Measurements from ENCODE around the gene MDFI. TPM values are rescaled to one million over a fixed set of nuclear protein-coding genes. Genes with fewer than 3 reads are reported as not detected.
A peak's percentile ranks its signal among the peaks of the same experiment; 100 is the strongest.

The MDFI gene
- total RNA-seq (not detected), polyA plus RNA-seq (not detected)

- H3K36me3 Mint-ChIP-seq = peaks cover 2% of the 10 kb centered on the region
- no peaks in the 10 kb centered on the region for H3K36me3 ChIP-seq (ENCODE audit: control insufficient read depth, insufficient read depth, low read length)
- H3K4me1 ChIP-seq (ENCODE audit: control insufficient read depth, insufficient read depth, low read length, poor library complexity, severe bottlenecking) = peaks cover 8% of the 10 kb centered on the region
- H3K27ac ChIP-seq (ENCODE audit: insufficient read depth, low read length, poor library complexity, severe bottlenecking) = no peak within 1 kb of the TSS
- H3K9me3 Mint-ChIP-seq = peaks cover 0 to 2% (median 0%) of the 10 kb centered on the region in 7 donors
- H3K27ac Mint-ChIP-seq = peak within 1 kb of the TSS in 1 of 3 donors; percentile 92
- peak within 1 kb of the TSS in 1 of 4 donors; percentile 70 for H3K4me3 Mint-ChIP-seq
- no peaks in the 10 kb centered on the region for H3K9me3 ChIP-seq (ENCODE audit: control insufficient read depth in 2 of 2, low read length in 2 of 2)
- H3K4me1 Mint-ChIP-seq = peaks cover 0 to 17% (median 3%) of the 10 kb centered on the region in 4 donors
- H3K27me3 Mint-ChIP-seq = peaks cover 74% of the 10 kb centered on the region
- ATAC-seq (ENCODE audit: low read depth in 2 of 2) (no peak), DNase-seq (no peak)
- no peak within 1 kb of the TSS for H3K4me3 ChIP-seq (ENCODE audit: low read depth, low read length)
- peaks cover 2% of the 10 kb centered on the region for H3K27me3 ChIP-seq (ENCODE audit: control insufficient read depth, insufficient read depth, low read length)
These were observed at the start of gene MDFI for GRCh38 chr6:41638002-41638934. MDFI (plus strand) TSS chr6:41638468; CDS start chr6:41638750, 282 bp downstream.

- Mint-ChIP-seq H3K4me3 (no peak overlapping the region), H3K36me3 (peaks cover 15% of the 10 kb centered on the region), H3K27ac (no peak overlapping the region), H3K4me1 (peaks cover 0 to 5% (median 2%) of the 10 kb centered on the region in 4 donors), H3K27me3 (no peaks in the 10 kb centered on the region), H3K9me3 (no peaks in the 10 kb centered on the region)
- Histone ChIP-seq H3K36me3 (ENCODE audit: control insufficient read depth, insufficient read depth, low read length) (peaks cover 2% of the 10 kb centered on the region), H3K9me3 (ENCODE audit: control insufficient read depth in 2 of 2, low read length in 2 of 2) (no peaks in the 10 kb centered on the region), H3K4me1 (ENCODE audit: control insufficient read depth, insufficient read depth, low read length, poor library complexity, severe bottlenecking) (no peaks in the 10 kb centered on the region), H3K27me3 (ENCODE audit: control insufficient read depth, insufficient read depth, low read length) (no peaks in the 10 kb centered on the region), H3K4me3 (ENCODE audit: low read depth, low read length) (no peak overlapping the region), H3K27ac (ENCODE audit: insufficient read depth, low read length, poor library complexity, severe bottlenecking) (no peak overlapping the region)
- no peak for ATAC-seq (ENCODE audit: low read depth in 2 of 2)
- no peak for DNase-seq
These were observed 49.0 kb upstream of the MDFI start for GRCh38 chr6:41589223-41589622.

GRCh38 chr6:41589636-41590622, 48.3 kb upstream of the MDFI start:
- no peaks in the 10 kb centered on the region for H3K9me3 ChIP-seq (ENCODE audit: control insufficient read depth in 2 of 2, low read length in 2 of 2)
- peaks cover 2% of the 10 kb centered on the region for H3K36me3 ChIP-seq (ENCODE audit: control insufficient read depth, insufficient read depth, low read length)
- Mint-ChIP-seq H3K4me3 (no peak overlapping the region), H3K9me3 (no peaks in the 10 kb centered on the region), H3K36me3 (peaks cover 15% of the 10 kb centered on the region), H3K27me3 (no peaks in the 10 kb centered on the region), H3K27ac (no peak overlapping the region), H3K4me1 (peaks cover 0 to 5% (median 2%) of the 10 kb centered on the region in 4 donors)
- DNase-seq (no peak), ATAC-seq (ENCODE audit: low read depth in 2 of 2) (no peak)
- H3K27me3 ChIP-seq (ENCODE audit: control insufficient read depth, insufficient read depth, low read length) = no peaks in the 10 kb centered on the region
- no peaks in the 10 kb centered on the region for H3K4me1 ChIP-seq (ENCODE audit: control insufficient read depth, insufficient read depth, low read length, poor library complexity, severe bottlenecking)
- H3K27ac ChIP-seq (ENCODE audit: insufficient read depth, low read length, poor library complexity, severe bottlenecking) = no peak overlapping the region
- no peak overlapping the region for H3K4me3 ChIP-seq (ENCODE audit: low read depth, low read length)

- H3K4me3 Mint-ChIP-seq = no peak overlapping the region
- no peak overlapping the region for H3K27ac Mint-ChIP-seq
- DNase-seq (no peak), ATAC-seq (ENCODE audit: low read depth in 2 of 2) (no peak)
- Histone ChIP-seq H3K27ac (ENCODE audit: insufficient read depth, low read length, poor library complexity, severe bottlenecking) (no peak overlapping the region), H3K4me3 (ENCODE audit: low read depth, low read length) (no peak overlapping the region), H3K9me3 (ENCODE audit: control insufficient read depth in 2 of 2, low read length in 2 of 2) (no peaks in the 10 kb centered on the region), H3K4me1 (ENCODE audit: control insufficient read depth, insufficient read depth, low read length, poor library complexity, severe bottlenecking) (no peaks in the 10 kb centered on the region), H3K27me3 (ENCODE audit: control insufficient read depth, insufficient read depth, low read length) (no peaks in the 10 kb centered on the region), H3K36me3 (ENCODE audit: control insufficient read depth, insufficient read depth, low read length) (peaks cover 2% of the 10 kb centered on the region)
- peaks cover 0 to 5% (median 2%) of the 10 kb centered on the region in 4 donors for H3K4me1 Mint-ChIP-seq
- H3K36me3 Mint-ChIP-seq = peaks cover 15% of the 10 kb centered on the region
- H3K27me3 Mint-ChIP-seq = no peaks in the 10 kb centered on the region
- H3K9me3 Mint-ChIP-seq = no peaks in the 10 kb centered on the region
These were observed 47.1 kb upstream of the MDFI start for GRCh38 chr6:41591122-41591521.

- no peak overlapping the region for H3K27ac Mint-ChIP-seq
- no peaks in the 10 kb centered on the region for H3K27me3 Mint-ChIP-seq
- no peak overlapping the region for H3K4me3 ChIP-seq (ENCODE audit: low read depth, low read length)
These were observed 46.3 kb upstream of the MDFI start for GRCh38 chr6:41591859-41592502.

GRCh38 chr6:41593406-41593805, 44.9 kb upstream of the MDFI start:
- Histone ChIP-seq H3K4me3 (ENCODE audit: low read depth, low read length) (no peak overlapping the region), H3K27me3 (ENCODE audit: control insufficient read depth, insufficient read depth, low read length) (no peaks in the 10 kb centered on the region), H3K4me1 (ENCODE audit: control insufficient read depth, insufficient read depth, low read length, poor library complexity, severe bottlenecking) (no peaks in the 10 kb centered on the region), H3K9me3 (ENCODE audit: control insufficient read depth in 2 of 2, low read length in 2 of 2) (no peaks in the 10 kb centered on the region), H3K27ac (ENCODE audit: insufficient read depth, low read length, poor library complexity, severe bottlenecking) (no peak overlapping the region), H3K36me3 (ENCODE audit: control insufficient read depth, insufficient read depth, low read length) (peaks cover 2% of the 10 kb centered on the region)
- no peaks in the 10 kb centered on the region for H3K27me3 Mint-ChIP-seq
- no peak for DNase-seq
- peaks cover 18% of the 10 kb centered on the region for H3K36me3 Mint-ChIP-seq
- no peaks in the 10 kb centered on the region for H3K9me3 Mint-ChIP-seq
- H3K27ac Mint-ChIP-seq = no peak overlapping the region
- no peak overlapping the region for H3K4me3 Mint-ChIP-seq
- no peak for ATAC-seq (ENCODE audit: low read depth in 2 of 2)
- peaks cover 0 to 5% (median 2%) of the 10 kb centered on the region in 4 donors for H3K4me1 Mint-ChIP-seq

More at GRCh38 chr6:41591859-41592502, 46.3 kb upstream of the MDFI start:
- peaks cover 0 to 5% (median 2%) of the 10 kb centered on the region in 4 donors for H3K4me1 Mint-ChIP-seq
- peak; percentile 61 to 67 (median 65) for DNase-seq
- peak; percentile 63 to 65 for ATAC-seq (ENCODE audit: low read depth in 2 of 2)
- no peaks in the 10 kb centered on the region for H3K27me3 ChIP-seq (ENCODE audit: control insufficient read depth, insufficient read depth, low read length)
- H3K27ac ChIP-seq (ENCODE audit: insufficient read depth, low read length, poor library complexity, severe bottlenecking) = no peak overlapping the region
- H3K9me3 ChIP-seq (ENCODE audit: control insufficient read depth in 2 of 2, low read length in 2 of 2) = no peaks in the 10 kb centered on the region
- H3K4me1 ChIP-seq (ENCODE audit: control insufficient read depth, insufficient read depth, low read length, poor library complexity, severe bottlenecking) = no peaks in the 10 kb centered on the region
- H3K9me3 Mint-ChIP-seq = no peaks in the 10 kb centered on the region
- peaks cover 2% of the 10 kb centered on the region for H3K36me3 ChIP-seq (ENCODE audit: control insufficient read depth, insufficient read depth, low read length)
- H3K4me3 Mint-ChIP-seq = no peak overlapping the region
- H3K36me3 Mint-ChIP-seq = peaks cover 18% of the 10 kb centered on the region

- H3K27ac ChIP-seq (ENCODE audit: insufficient read depth, low read length, poor library complexity, severe bottlenecking) = no peak overlapping the region
- H3K4me1 ChIP-seq (ENCODE audit: control insufficient read depth, insufficient read depth, low read length, poor library complexity, severe bottlenecking) = no peaks in the 10 kb centered on the region
- Mint-ChIP-seq H3K4me1 (peaks cover 0 to 5% (median 2%) of the 10 kb centered on the region in 4 donors), H3K9me3 (no peaks in the 10 kb centered on the region), H3K27me3 (no peaks in the 10 kb centered on the region), H3K4me3 (no peak overlapping the region), H3K27ac (no peak overlapping the region), H3K36me3 (peaks cover 18% of the 10 kb centered on the region)
- no peak for DNase-seq
- H3K4me3 ChIP-seq (ENCODE audit: low read depth, low read length) = no peak overlapping the region
- no peaks in the 10 kb centered on the region for H3K27me3 ChIP-seq (ENCODE audit: control insufficient read depth, insufficient read depth, low read length)
- H3K36me3 ChIP-seq (ENCODE audit: control insufficient read depth, insufficient read depth, low read length) = peaks cover 2% of the 10 kb centered on the region
- ATAC-seq (ENCODE audit: low read depth in 2 of 2) = no peak
- H3K9me3 ChIP-seq (ENCODE audit: control insufficient read depth in 2 of 2, low read length in 2 of 2) = no peaks in the 10 kb centered on the region
These were observed 44.4 kb upstream of the MDFI start for GRCh38 chr6:41593839-41594238.
